Measurements from ENCODE around the gene EPS8L1.
"Not testable (repeated sequence)": the region's sequence is repeated elsewhere in the genome, so short reads cannot be mapped to it uniquely, and the experiment has no call there.

The EPS8L1 gene
- total RNA-seq, result 1.2 to 3.1 (median 1.7) reads per million in 3 donors

DNA sequence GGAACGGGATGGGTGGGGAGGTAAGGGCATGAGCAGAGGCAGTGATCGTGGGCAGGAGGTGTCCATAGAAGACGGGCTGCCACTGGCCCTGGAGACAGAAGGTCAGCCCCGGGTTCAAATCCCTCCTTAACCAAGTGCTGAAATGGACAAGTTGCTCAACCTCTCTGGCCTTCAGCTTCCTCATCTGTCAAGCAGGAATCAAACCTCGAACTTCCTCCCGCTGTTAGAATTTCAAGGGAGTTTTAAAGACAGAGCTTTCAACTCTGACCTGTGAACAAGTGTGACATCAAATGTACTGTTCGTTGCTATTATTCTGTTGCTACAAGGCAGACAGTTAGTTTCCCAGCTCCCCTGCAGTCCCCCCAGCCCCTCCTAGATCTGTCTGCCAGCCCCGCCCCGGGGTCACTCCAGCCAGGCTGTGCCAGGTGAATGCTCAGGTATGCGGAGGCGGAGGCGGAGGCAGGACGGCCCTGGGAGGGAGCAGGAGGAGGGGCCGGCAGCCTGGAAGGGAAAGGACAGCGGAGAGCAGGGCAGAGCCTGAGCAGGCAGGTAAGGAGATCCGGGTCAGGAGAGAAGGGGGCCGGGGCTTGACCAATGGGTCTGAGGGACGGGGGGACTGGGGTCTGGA lies at the start of gene EPS8L1:
EPS8L1 (plus strand) TSS at position 499 of the 628 bp plus-strand sequence. CDS start 576 bp downstream, outside the sequence.
- Histone ChIP-seq H3K36me3 (ENCODE audit: control insufficient read depth, insufficient read depth, low read length) (no peaks in the 10 kb centered on the region), H3K9me3 (ENCODE audit: control insufficient read depth, low read length) (no peaks in the 10 kb centered on the region), H3K4me3 (ENCODE audit: insufficient read depth, low read depth, low read length, poor library complexity, severe bottlenecking) (no peak within 1 kb of the TSS), H3K27me3 (replicated peaks; ENCODE audit: control insufficient read depth, insufficient read depth, low read length, poor library complexity, severe bottlenecking) (peaks cover 14% of the 10 kb centered on the region), H3K27ac (ENCODE audit: insufficient read depth, low read length, poor library complexity, severe bottlenecking) (no peak within 1 kb of the TSS), H3K4me1 (ENCODE audit: control insufficient read depth, insufficient read depth, low read length, poor library complexity, severe bottlenecking) (peaks cover 7% of the 10 kb centered on the region)
- no peak for DNase-seq

DNA sequence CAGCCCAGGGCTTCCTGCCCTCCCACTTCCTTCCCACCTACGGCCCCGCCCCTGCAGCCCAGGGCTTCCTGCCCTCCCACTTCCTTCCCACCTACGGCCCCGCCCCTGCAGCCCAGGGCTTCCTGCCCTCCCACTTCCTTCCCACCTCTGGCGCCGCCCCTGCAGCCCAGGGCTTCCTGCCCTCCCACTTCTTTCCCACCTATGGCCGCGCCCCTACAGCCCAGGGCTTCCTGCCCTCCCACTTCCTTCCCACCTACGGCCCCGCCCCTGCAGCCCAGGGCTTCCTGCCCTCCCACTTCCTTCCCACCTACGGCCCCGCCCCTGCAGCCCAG lies 48.6 kb upstream of the EPS8L1 start:
- H3K4me1 ChIP-seq (ENCODE audit: control insufficient read depth, insufficient read depth, low read length, poor library complexity, severe bottlenecking); H3K27ac ChIP-seq (ENCODE audit: insufficient read depth, low read length, poor library complexity, severe bottlenecking); H3K4me3 ChIP-seq (ENCODE audit: insufficient read depth, low read depth, low read length, poor library complexity, severe bottlenecking); H3K9me3 ChIP-seq (ENCODE audit: control insufficient read depth, low read length); DNase-seq; H3K27me3 ChIP-seq (replicated peaks; ENCODE audit: control insufficient read depth, insufficient read depth, low read length, poor library complexity, severe bottlenecking); H3K36me3 ChIP-seq (ENCODE audit: control insufficient read depth, insufficient read depth, low read length): not testable (repeated sequence)

DNA sequence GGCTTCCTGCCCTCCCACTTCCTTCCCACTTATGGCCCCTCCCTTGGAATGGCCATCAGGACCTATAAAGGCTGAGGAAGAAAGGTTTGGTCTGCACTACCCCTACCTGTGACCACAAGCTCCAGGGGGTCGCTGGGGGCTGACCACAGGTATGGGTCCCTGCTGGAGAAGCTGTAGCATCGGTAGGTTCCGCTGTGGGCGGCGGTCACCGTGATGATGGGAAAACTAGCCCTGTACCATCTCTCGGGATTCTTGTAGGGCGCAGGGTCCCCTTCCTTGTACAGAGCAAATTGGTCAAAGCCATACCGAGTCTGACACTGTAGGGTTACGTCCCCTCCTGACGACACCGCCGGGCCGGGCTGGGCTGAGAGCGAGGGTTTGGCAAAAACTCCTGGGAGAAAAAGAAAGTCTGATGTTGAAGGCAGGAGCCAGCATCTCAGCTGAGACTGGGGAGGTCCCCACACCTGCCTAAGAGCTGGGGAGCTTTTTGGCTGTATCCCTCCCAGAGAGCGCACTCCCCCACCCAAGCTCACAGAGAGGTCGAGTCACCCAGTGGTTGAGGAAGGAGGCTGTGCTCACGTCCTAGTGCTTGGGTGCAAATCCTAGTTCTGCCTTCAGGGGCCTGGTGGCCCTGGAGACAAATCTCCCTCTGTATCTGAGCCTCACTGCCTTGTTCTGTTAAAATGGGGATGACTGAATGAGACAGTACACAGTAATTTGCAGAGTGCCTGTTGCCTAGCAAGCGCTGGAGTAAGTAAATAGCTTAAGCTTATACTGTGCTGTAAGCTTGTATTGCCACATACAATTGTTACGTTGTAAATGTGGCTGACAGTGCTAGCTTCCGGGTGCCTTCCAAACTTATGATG lies 48.0 kb upstream of the EPS8L1 start:
- Histone ChIP-seq H3K9me3 (ENCODE audit: control insufficient read depth, low read length) (no peaks in the 10 kb centered on the region), H3K4me3 (ENCODE audit: insufficient read depth, low read depth, low read length, poor library complexity, severe bottlenecking) (no peak overlapping the region), H3K36me3 (ENCODE audit: control insufficient read depth, insufficient read depth, low read length) (no peaks in the 10 kb centered on the region), H3K4me1 (ENCODE audit: control insufficient read depth, insufficient read depth, low read length, poor library complexity, severe bottlenecking) (no peaks in the 10 kb centered on the region), H3K27ac (ENCODE audit: insufficient read depth, low read length, poor library complexity, severe bottlenecking) (no peak overlapping the region), H3K27me3 (replicated peaks; ENCODE audit: control insufficient read depth, insufficient read depth, low read length, poor library complexity, severe bottlenecking) (no peaks in the 10 kb centered on the region)
- DNase-seq, result no peak

DNA sequence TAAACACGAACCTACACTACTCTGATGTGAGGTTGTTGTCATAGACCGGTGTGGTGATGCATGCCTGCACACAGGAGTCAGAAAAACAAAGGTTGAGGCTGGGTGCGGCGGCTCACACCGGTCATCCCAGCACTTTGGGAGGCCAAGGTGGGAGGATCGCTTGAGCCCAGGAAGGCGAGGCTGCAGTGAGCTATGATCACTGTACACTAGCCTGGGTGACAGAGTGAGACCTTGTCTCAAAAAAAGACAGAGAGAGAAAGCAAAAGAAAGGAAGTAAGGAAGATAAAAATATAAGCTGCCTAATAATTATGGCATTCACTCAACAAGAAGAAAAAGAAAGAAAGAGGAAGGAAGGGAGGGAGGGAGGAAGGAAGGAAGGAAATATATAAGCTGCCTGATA lies 46.9 kb upstream of the EPS8L1 start:
- Histone ChIP-seq H3K36me3 (ENCODE audit: control insufficient read depth, insufficient read depth, low read length) (no peaks in the 10 kb centered on the region), H3K27me3 (replicated peaks; ENCODE audit: control insufficient read depth, insufficient read depth, low read length, poor library complexity, severe bottlenecking) (no peaks in the 10 kb centered on the region), H3K9me3 (ENCODE audit: control insufficient read depth, low read length) (no peaks in the 10 kb centered on the region), H3K4me3 (ENCODE audit: insufficient read depth, low read depth, low read length, poor library complexity, severe bottlenecking) (no peak overlapping the region), H3K4me1 (ENCODE audit: control insufficient read depth, insufficient read depth, low read length, poor library complexity, severe bottlenecking) (no peaks in the 10 kb centered on the region), H3K27ac (ENCODE audit: insufficient read depth, low read length, poor library complexity, severe bottlenecking) (no peak overlapping the region)
- no peak for DNase-seq

DNA sequence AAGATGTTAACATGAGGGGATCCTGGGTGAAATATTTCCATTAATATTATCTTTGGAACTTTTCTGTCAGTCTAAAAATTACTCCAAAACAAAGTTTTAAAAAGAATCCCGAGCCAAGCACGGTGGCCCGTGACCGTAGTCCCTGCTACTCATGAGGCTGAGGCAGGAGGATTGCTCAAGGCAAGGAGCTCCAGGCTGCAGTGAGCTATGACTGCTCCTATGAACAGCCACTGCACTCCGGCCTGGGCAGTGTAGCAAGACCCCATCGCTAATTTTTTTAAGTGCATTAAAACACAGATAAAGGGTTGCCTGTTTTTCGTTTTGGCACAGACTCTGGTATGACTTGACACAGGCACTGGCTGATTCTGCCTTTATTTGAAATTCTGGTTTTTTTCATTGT lies 44.5 kb upstream of the EPS8L1 start:
- no peak for DNase-seq
- H3K4me3 ChIP-seq (ENCODE audit: insufficient read depth, low read depth, low read length, poor library complexity, severe bottlenecking), result no peak overlapping the region

GRCh38 chr19:55032170-55032800 lies 43.4 kb upstream of the EPS8L1 start:
- Histone ChIP-seq H3K36me3 (ENCODE audit: control insufficient read depth, insufficient read depth, low read length) (no peaks in the 10 kb centered on the region), H3K9me3 (ENCODE audit: control insufficient read depth, low read length) (no peaks in the 10 kb centered on the region), H3K27ac (ENCODE audit: insufficient read depth, low read length, poor library complexity, severe bottlenecking) (no peak overlapping the region), H3K4me3 (ENCODE audit: insufficient read depth, low read depth, low read length, poor library complexity, severe bottlenecking) (no peak overlapping the region), H3K27me3 (replicated peaks; ENCODE audit: control insufficient read depth, insufficient read depth, low read length, poor library complexity, severe bottlenecking) (no peaks in the 10 kb centered on the region), H3K4me1 (ENCODE audit: control insufficient read depth, insufficient read depth, low read length, poor library complexity, severe bottlenecking) (no peaks in the 10 kb centered on the region)
- DNase-seq, result no peak

More for the DNA sequence above, 44.5 kb upstream of the EPS8L1 start:
- no peak overlapping the region for H3K27ac ChIP-seq (ENCODE audit: insufficient read depth, low read length, poor library complexity, severe bottlenecking)
- H3K27me3 ChIP-seq (replicated peaks; ENCODE audit: control insufficient read depth, insufficient read depth, low read length, poor library complexity, severe bottlenecking), result no peaks in the 10 kb centered on the region
- no peaks in the 10 kb centered on the region for H3K4me1 ChIP-seq (ENCODE audit: control insufficient read depth, insufficient read depth, low read length, poor library complexity, severe bottlenecking)
- H3K36me3 ChIP-seq (ENCODE audit: control insufficient read depth, insufficient read depth, low read length), result no peaks in the 10 kb centered on the region
- H3K9me3 ChIP-seq (ENCODE audit: control insufficient read depth, low read length), result no peaks in the 10 kb centered on the region

DNA sequence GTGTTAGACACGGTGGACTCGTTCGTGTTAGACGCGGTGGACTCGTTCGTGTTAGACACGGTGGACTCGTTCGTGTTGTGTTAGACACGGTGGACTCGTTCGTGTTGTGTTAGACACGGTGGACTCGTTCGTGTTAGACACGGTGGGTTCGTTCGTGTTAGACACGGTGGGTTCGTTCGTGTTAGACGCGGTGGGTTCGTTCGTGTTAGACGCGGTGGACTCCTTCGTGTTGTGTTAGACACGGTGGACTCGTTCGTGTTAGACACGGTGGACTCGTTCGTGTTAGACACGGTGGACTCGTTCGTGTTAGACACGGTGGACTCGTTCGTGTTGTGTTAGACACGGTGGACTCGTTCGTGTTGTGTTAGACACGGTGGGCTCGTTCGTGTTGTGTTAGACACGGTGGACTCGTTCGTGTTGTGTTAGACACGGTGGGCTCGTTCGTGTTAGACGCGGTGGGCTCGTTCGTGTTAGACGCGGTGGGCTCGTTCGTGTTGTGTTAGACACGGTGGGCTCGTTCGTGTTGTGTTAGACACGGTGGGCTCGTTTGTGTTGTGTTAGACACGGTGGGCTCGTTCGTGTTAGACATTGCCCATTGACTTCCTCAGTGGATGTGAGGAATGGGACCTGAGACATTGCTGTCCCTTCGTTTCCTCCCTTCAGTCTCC lies 42.6 kb upstream of the EPS8L1 start:
- H3K9me3 ChIP-seq (ENCODE audit: control insufficient read depth, low read length); DNase-seq; H3K4me3 ChIP-seq (ENCODE audit: insufficient read depth, low read depth, low read length, poor library complexity, severe bottlenecking); H3K27ac ChIP-seq (ENCODE audit: insufficient read depth, low read length, poor library complexity, severe bottlenecking); H3K4me1 ChIP-seq (ENCODE audit: control insufficient read depth, insufficient read depth, low read length, poor library complexity, severe bottlenecking); H3K36me3 ChIP-seq (ENCODE audit: control insufficient read depth, insufficient read depth, low read length); H3K27me3 ChIP-seq (replicated peaks; ENCODE audit: control insufficient read depth, insufficient read depth, low read length, poor library complexity, severe bottlenecking): not testable (repeated sequence)

GRCh38 chr19:55034751-55035150 lies 40.9 kb upstream of the EPS8L1 start:
- H3K27me3 ChIP-seq (replicated peaks; ENCODE audit: control insufficient read depth, insufficient read depth, low read length, poor library complexity, severe bottlenecking), result no peaks in the 10 kb centered on the region
- no peaks in the 10 kb centered on the region for H3K9me3 ChIP-seq (ENCODE audit: control insufficient read depth, low read length)
- H3K4me3 ChIP-seq (ENCODE audit: insufficient read depth, low read depth, low read length, poor library complexity, severe bottlenecking), result no peak overlapping the region
- no peaks in the 10 kb centered on the region for H3K36me3 ChIP-seq (ENCODE audit: control insufficient read depth, insufficient read depth, low read length)
- no peaks in the 10 kb centered on the region for H3K4me1 ChIP-seq (ENCODE audit: control insufficient read depth, insufficient read depth, low read length, poor library complexity, severe bottlenecking)
- no peak for DNase-seq
- H3K27ac ChIP-seq (ENCODE audit: insufficient read depth, low read length, poor library complexity, severe bottlenecking), result no peak overlapping the region

GRCh38 chr19:55036058-55036457 lies 39.6 kb upstream of the EPS8L1 start:
- no peaks in the 10 kb centered on the region for H3K36me3 ChIP-seq (ENCODE audit: control insufficient read depth, insufficient read depth, low read length)
- no peaks in the 10 kb centered on the region for H3K9me3 ChIP-seq (ENCODE audit: control insufficient read depth, low read length)
- no peak overlapping the region for H3K27ac ChIP-seq (ENCODE audit: insufficient read depth, low read length, poor library complexity, severe bottlenecking)
- no peak overlapping the region for H3K4me3 ChIP-seq (ENCODE audit: insufficient read depth, low read depth, low read length, poor library complexity, severe bottlenecking)
- H3K27me3 ChIP-seq (replicated peaks; ENCODE audit: control insufficient read depth, insufficient read depth, low read length, poor library complexity, severe bottlenecking), result no peaks in the 10 kb centered on the region
- DNase-seq, result no peak
- no peaks in the 10 kb centered on the region for H3K4me1 ChIP-seq (ENCODE audit: control insufficient read depth, insufficient read depth, low read length, poor library complexity, severe bottlenecking)

Measured in effector memory CD4-positive, alpha-beta T cell (primary cell).